Skeletal muscle tissue (tissue), 4 donors: Measurements from ENCODE around the gene RAB39A. TPM values are rescaled to one million over a fixed set of nuclear protein-coding genes. Genes with fewer than 3 reads are reported as not detected.
"Not testable (repeated sequence)": the region's sequence is repeated elsewhere in the genome, so short reads cannot be mapped to it uniquely, and the experiment has no call there.

ENCODE experiments used
- H3K27ac ChIP-seq: one replicate; pipeline ENCODE4 v1.7.0; 2013; ENCODE audit warnings: mild to moderate bottlenecking, low read depth, low read length, inconsistent platforms
- H3K27me3 ChIP-seq, 3 donors: one replicate each; pipeline ENCODE4 v1.7.0; 2013; ENCODE audit warnings: low read length in 3 of 3; ENCODE audit not compliant: control insufficient read depth in 3 of 3, insufficient read depth in 3 of 3
- H3K36me3 ChIP-seq, 3 donors: one replicate each; pipeline ENCODE4 v1.7.0; 2013; ENCODE audit warnings: low read length in 3 of 3; ENCODE audit not compliant: control insufficient read depth in 3 of 3, insufficient read depth in 3 of 3
- H3K4me1 ChIP-seq, 3 donors: one replicate each; pipeline ENCODE4 v1.7.0; 2013; ENCODE audit warnings: low read length in 3 of 3, mild to moderate bottlenecking in 3 of 3; ENCODE audit not compliant: control insufficient read depth in 3 of 3, insufficient read depth in 3 of 3
- H3K4me3 ChIP-seq, 3 donors: one replicate each; pipeline ENCODE4 v1.7.0; 2013; ENCODE audit warnings: low read length in 3 of 3
- H3K9ac ChIP-seq, 3 donors: one replicate each; pipeline ENCODE4 v1.7.0; 2013; ENCODE audit warnings: low read length in 3 of 3, mild to moderate bottlenecking in 3 of 3, moderate library complexity in 2 of 3, low read depth in 1 of 3
- H3K9me3 ChIP-seq, 3 donors: one replicate each; pipeline ENCODE4 v1.7.0; 2013; ENCODE audit warnings: low read length in 3 of 3; ENCODE audit not compliant: control insufficient read depth in 3 of 3
- total RNA-seq: library from RNA; depleted of rRNA; stranded (reverse); fragments of >200 nt; gene quantifications from one replicate; pipeline ENCODE4 v1.2.3, GENCODE V29; 2014
- donor health status: Osteomylitis.

The RAB39A gene
- total RNA-seq, 1 donor from 2014 or later, result 2.1 TPM

DNA sequence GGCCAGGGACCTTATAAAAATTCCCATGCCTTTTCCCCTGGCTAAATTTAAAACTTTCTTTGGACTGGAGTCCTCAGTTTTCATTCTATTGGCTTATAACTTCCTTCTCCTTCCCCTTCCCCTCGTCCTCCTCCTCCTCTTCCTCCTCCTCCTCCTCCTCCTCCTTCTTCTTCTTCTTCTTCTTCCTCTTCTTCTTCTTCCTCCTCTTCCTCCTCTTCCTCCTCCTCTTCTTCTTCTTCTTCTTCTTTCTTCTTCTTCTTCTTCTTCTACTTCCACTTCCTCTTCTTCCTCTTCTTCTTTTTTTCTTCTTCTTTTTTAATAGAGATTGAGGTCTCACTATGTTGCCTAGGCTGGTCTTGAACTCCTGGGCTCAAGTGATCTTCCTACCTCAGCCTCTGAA lies 4.7 kb upstream of the RAB39A start:
- not testable (repeated sequence) for H3K9ac ChIP-seq, H3K27ac ChIP-seq, H3K27me3 ChIP-seq, H3K9me3 ChIP-seq, H3K36me3 ChIP-seq, H3K4me3 ChIP-seq, H3K4me1 ChIP-seq

DNA sequence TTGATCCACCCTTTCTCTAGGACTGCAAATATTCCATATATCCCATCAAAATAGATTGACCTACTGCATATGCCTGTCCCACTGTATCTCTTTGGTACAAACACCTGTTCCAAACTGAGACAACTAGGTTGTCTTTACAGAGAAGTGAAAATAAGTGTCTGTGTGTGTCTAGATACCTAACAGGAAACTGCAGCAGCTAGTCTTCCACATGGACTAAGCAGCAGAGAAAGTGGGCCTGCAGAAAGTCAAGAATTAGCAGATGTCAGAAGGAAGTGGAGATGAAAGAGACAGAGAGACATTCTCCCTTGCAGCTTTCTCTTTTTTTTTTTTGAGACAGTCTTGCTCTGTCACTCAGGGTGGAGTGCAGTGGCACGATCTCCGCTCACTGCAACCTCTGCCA lies 3.9 kb upstream of the RAB39A start:
- Histone ChIP-seq H3K27ac (no peak overlapping the region), H3K4me3 (no peak overlapping the region), H3K36me3 (no peaks in the 10 kb centered on the region), H3K9me3 (peaks cover 0 to 2% (median 0%) of the 10 kb centered on the region in 3 donors), H3K27me3 (peaks cover 7 to 10% (median 9%) of the 10 kb centered on the region in 3 donors), H3K9ac (no peak overlapping the region), H3K4me1 (peaks cover 0 to 9% (median 4%) of the 10 kb centered on the region in 3 donors)

DNA sequence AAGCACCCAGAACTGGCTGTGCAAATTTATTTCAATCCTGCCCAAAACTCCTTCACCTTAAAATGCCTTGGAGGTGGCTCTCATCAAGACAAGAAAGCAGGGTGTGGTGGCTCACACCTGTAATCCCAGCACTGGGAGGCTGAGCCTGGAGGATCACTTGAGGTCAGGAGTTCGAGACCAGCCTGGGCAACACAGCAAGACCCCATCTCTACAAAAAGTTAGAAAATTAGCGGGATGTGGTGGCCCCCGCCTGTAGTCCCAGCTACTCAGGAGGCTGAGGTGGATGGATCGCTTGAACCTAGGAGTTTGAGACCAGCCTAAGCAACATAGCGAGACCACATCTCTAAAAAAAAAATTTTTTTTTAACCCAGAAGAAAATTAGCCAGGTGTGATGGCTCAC lies 689 bp upstream of the RAB39A start:
- no peak overlapping the region for H3K4me3 ChIP-seq
- no peaks in the 10 kb centered on the region for H3K36me3 ChIP-seq
- H3K27me3 ChIP-seq, result peaks cover 15 to 25% (median 20%) of the 10 kb centered on the region in 3 donors
- H3K9ac ChIP-seq, result no peak overlapping the region
- H3K4me1 ChIP-seq, result peaks cover 0 to 11% (median 4%) of the 10 kb centered on the region in 3 donors
- no peak overlapping the region for H3K27ac ChIP-seq
- peaks cover 0 to 2% (median 0%) of the 10 kb centered on the region in 3 donors for H3K9me3 ChIP-seq

DNA sequence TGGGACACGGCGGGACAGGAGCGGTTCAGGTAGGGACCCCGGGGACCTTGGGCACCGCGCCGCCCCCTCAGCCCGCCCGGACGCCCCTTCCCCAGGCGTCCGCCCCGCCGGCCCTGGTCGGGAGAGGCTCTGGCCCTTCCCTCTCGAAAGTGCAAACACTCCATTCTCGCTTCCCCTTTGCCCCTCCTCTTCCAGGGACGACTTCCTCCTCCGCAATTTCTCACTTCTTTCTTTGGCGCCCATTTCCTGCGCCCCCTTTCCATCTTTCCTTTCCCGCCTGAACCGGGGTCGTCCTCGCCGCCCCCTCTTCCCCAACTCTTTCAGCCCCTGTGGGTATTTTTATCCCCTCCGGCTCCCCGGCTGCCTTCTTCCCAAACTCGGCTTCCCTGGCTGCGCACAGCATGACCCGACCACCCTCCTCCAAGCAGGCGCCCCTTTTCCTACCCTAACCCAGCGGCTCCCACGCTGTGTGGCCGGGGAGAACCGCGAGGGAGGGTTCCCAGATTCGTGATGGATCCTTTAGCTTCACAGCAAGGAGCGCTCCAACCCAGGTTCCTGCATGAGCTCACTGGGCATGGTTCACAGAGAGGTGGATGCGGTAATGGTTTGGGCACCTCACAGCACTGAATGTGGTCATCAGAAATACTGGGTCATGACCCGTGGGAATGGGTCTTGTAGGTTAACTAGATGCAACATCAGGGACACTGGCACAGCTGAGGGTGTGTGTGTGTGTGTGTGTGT lies 689 bp downstream of the RAB39A start:
- Histone ChIP-seq H3K4me1 (peaks cover 0 to 11% (median 4%) of the 10 kb centered on the region in 3 donors), H3K27ac (no peak overlapping the region), H3K4me3 (peak overlapping the region; percentile 7 to 57 (median 45)), H3K9me3 (no peaks in the 10 kb centered on the region), H3K9ac (peak overlapping the region in 1 of 3 donors; percentile 23), H3K27me3 (peaks cover 15 to 25% (median 23%) of the 10 kb centered on the region in 3 donors), H3K36me3 (no peaks in the 10 kb centered on the region)

DNA sequence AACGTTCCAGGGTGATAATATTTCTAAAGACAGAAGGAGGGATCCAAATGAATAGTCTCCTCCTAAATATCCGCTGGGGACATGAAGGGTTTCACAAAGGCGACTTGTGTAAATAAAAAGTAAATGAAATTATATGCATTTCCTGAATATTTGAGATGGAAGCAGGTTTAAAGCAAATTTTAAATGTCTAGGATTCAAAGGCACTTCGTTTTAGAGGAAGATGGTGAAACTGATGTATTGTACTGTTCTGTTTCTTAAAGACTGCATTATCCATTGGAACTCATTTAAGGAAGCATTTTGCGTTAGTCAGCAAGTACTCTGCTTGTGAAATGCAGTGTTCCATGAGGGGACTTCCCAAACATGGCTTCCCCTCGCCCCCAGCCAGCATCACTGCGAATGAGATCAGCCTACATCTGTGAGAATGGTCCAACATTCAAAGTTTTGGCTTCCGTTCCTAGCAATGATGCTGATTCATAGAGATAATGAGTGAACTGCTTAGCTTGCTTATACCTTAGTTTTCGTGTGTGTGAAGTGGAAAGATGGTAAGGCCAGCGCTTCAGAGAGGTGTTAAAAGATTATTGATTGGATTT lies 1.5 kb downstream of the RAB39A start:
- no peak overlapping the region for H3K27ac ChIP-seq
- H3K4me3 ChIP-seq, result peak overlapping the region in 1 of 3 donors; percentile 57
- peaks cover 15 to 25% (median 23%) of the 10 kb centered on the region in 3 donors for H3K27me3 ChIP-seq

DNA sequence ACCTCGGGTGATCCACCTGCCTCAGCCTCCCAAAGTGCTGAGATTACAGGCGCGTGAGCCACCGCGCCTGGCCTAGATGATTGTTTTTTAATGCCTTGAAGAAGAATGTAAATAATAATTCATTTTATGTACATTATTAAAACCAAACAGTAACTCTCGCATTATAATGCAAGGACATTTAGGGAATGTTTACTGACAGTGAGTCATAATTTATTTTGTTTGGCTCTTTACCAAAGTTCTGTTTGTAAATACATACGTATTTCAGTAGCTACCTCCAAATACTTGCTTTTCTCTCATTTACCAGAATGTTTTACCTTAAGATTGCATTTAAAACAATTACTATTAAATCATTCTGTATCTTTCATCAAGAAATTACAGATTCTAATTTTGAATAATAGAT lies 3.0 kb downstream of the RAB39A start:
- Histone ChIP-seq H3K9me3 (no peaks in the 10 kb centered on the region), H3K27ac (no peak overlapping the region), H3K9ac (no peak overlapping the region), H3K36me3 (no peaks in the 10 kb centered on the region), H3K4me1 (peaks cover 0 to 11% (median 4%) of the 10 kb centered on the region in 3 donors), H3K27me3 (peaks cover 15 to 25% (median 23%) of the 10 kb centered on the region in 3 donors), H3K4me3 (no peak overlapping the region)

More for the DNA sequence above, 1.5 kb downstream of the RAB39A start:
- peaks cover 0 to 11% (median 4%) of the 10 kb centered on the region in 3 donors for H3K4me1 ChIP-seq
- no peaks in the 10 kb centered on the region for H3K36me3 ChIP-seq
- no peaks in the 10 kb centered on the region for H3K9me3 ChIP-seq
- H3K9ac ChIP-seq, result no peak overlapping the region

DNA sequence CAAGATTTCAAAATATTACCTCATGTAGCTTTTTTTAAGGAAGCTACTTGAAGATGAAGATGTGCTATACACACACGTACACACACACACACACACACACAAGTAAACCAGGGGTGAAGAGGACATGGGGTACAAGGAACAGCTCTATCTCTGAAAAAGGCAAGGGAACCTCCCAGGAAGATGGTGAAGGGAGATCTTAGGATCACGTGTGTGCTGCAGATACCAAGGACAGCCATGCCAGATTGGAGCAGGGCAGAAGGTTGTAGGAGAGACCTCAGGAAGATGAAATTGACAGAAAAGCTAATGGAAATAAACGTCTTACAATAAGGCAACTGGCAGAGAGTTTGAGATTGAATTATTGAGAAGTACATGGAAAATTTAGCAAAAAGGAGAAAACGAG lies 19.7 kb downstream of the RAB39A start:
- Histone ChIP-seq H3K9ac (no peak overlapping the region), H3K36me3 (no peaks in the 10 kb centered on the region), H3K9me3 (no peaks in the 10 kb centered on the region), H3K27ac (no peak overlapping the region), H3K27me3 (no peaks in the 10 kb centered on the region), H3K4me1 (no peaks in the 10 kb centered on the region), H3K4me3 (no peak overlapping the region)

DNA sequence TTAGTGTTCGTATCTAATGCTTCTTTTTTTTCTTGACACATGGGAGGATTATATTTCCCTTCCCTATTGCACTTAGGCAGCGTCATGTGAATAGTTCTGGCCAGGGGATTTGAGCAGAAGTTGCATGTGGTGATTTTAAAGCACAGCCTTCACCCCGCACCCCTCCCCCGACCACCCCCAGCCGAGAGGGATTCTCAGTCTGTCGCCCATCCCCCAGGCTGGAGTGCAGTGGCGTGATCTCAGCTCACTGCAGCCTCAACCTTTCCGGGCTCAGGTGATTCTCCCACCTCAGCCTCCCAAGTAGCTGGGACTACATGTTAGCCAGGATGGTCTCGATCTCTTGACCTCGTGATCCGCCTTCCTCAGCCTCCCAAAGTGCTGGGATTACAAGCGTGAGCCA lies 20.1 kb downstream of the RAB39A start:
- H3K27ac ChIP-seq, H3K9ac ChIP-seq, H3K4me1 ChIP-seq, H3K4me3 ChIP-seq, H3K9me3 ChIP-seq, H3K36me3 ChIP-seq, H3K27me3 ChIP-seq: not testable (repeated sequence)

DNA sequence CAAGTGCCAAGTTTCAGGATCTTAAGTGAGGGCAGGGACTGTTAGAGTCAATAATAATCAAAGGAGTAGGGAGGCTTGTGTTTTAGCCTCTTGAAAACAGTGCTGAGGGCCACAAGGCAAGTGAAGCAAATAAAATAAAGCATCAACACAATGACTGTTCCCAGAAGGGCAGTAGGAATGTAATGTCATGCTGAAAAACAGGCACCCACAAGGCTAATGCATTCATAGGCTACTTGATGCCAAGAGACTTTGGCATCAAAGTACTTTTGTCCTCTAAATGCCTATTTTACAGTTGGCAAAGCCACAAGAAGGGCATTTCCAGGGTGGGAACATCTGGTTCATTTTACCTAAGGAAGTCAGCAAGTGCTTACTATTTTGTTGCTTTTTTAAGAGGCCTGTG lies 22.9 kb downstream of the RAB39A start:
- Histone ChIP-seq H3K27ac (no peak overlapping the region), H3K4me3 (no peak overlapping the region), H3K4me1 (no peaks in the 10 kb centered on the region)

DNA sequence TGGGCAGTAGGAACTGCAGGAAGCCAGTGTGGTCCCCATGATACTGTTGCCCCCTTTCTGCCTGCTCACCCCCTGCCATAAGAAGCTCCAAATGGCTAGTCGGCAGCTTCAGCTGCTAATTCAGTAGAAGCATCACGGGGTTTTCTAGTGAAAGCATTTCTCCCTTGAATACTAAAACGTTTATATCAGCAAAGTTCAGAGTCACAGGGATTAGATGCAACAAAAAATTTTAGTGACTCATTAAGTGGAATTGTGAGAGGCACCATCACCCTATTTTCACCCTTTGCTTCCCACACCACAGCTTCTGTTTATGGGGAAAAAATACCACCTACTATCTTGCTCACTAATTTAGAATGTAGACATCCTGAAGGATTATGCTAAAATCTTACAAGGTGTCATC lies 25.2 kb downstream of the RAB39A start:
- H3K27me3 ChIP-seq, result peaks cover 0 to 3% (median 0%) of the 10 kb centered on the region in 3 donors
- no peak overlapping the region for H3K27ac ChIP-seq
- H3K9ac ChIP-seq, result no peak overlapping the region
- H3K4me1 ChIP-seq, result peaks cover 0 to 3% (median 0%) of the 10 kb centered on the region in 3 donors
- H3K4me3 ChIP-seq, result no peak overlapping the region
- H3K9me3 ChIP-seq, result no peaks in the 10 kb centered on the region
- no peaks in the 10 kb centered on the region for H3K36me3 ChIP-seq

More for the DNA sequence above, 22.9 kb downstream of the RAB39A start:
- Histone ChIP-seq H3K36me3 (no peaks in the 10 kb centered on the region), H3K9me3 (no peaks in the 10 kb centered on the region), H3K27me3 (peaks cover 0 to 3% (median 0%) of the 10 kb centered on the region in 3 donors), H3K9ac (no peak overlapping the region)
